ENCODE measurements around the gene PCNX2. TPM values are rescaled to one million over a fixed set of nuclear protein-coding genes. Genes with fewer than 3 reads are reported as not detected.

Gene PCNX2
- total and polyA plus RNA-seq, 2 experiments from 2014 or later = 5.0 to 13.7 TPM

- no peaks in the 10 kb centered on the region for H4K20me1 ChIP-seq (ENCODE audit: insufficient read depth)
- no peak overlapping the region for H3K4me3 ChIP-seq
- no peaks in the 10 kb centered on the region for H3F3A ChIP-seq (ENCODE audit: insufficient read depth)
- H3K4me1 ChIP-seq (ENCODE audit: insufficient read depth) = no peaks in the 10 kb centered on the region
- DNase-seq = no peak
- H3K79me2 ChIP-seq (ENCODE audit: insufficient read depth) = no peaks in the 10 kb centered on the region
- no peak for TF ChIP-seq EZH2 (IDR thresholded peaks at IDR 0.05; ENCODE audit: insufficient read depth, poor library complexity, severe bottlenecking)
- TF ChIP-seq EZH2phosphoT487 (IDR thresholded peaks at IDR 0.05; ENCODE audit: insufficient read depth, low read depth) = no peak
- H2AFZ ChIP-seq = no peak overlapping the region
- no peak overlapping the region for H3K4me2 ChIP-seq (ENCODE audit: unreplicated experiment)
- no peaks in the 10 kb centered on the region for H3K27me3 ChIP-seq (replicated peaks; ENCODE audit: insufficient read depth)
- H3K9ac ChIP-seq = no peak overlapping the region
- no peaks in the 10 kb centered on the region for H3K36me3 ChIP-seq (ENCODE audit: low read depth)
- H3K9me2 ChIP-seq (ENCODE audit: insufficient read depth) = no peaks in the 10 kb centered on the region
- in situ Hi-C loops (cut with MboI) = no loop called here
- no peaks in the 10 kb centered on the region for H3K9me3 ChIP-seq (ENCODE audit: low read depth)
- no peak overlapping the region for H3K27ac ChIP-seq
- WGBS, 2 experiments (ENCODE audit: low coverage in 1 of 2, low lambda C conversion rate in 2 of 2, missing lambda C conversion rate in 2 of 2) = 97 to 98% methylated on average over 4 of the region's 4 CpGs
These were observed 255.0 kb downstream of the PCNX2 start for GRCh38 chr1:233040494-233040893.

DNA sequence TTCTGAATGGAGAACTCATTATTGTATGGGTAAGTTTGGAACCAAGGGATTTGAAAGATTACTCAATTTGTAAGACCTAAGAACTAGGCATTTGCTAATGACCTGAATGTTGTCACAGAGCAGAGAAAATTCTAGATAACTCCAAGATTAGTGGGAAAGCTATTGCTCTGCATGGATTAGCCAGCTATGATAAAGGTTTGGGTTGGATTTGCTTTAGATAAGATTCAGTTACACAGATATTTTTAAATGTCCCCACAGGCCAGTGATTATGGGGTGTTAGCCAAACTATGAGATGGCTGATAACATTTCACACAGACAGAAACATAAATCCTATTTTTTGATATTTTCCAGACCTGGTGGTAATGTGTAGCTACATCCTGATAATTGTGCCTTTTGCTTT is 256.9 kb downstream of the PCNX2 start:
- in situ Hi-C loops (cut with MboI) = no loop called here

DNA sequence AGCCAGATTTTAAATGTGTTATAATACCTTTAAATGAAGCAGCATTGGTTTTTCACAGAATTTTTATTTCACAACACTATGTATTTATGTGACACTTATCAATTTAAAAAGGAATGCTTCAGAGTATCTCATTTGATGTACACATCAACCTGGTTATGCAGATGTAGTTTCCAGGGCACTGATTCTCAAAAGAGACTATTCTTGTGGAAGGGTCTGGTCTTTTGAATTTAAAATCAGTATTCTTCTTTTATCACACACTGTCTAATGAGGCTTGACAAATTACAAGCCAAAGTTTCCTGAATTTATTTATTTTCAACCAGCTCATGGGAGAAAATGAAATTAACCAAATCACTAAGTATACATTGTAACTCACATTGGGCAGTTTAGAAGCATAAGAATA is 257.7 kb downstream of the PCNX2 start:
- Histone ChIP-seq H3K4me1 (ENCODE audit: insufficient read depth) (peaks cover 4% of the 10 kb centered on the region; the same call in 1 of the 2 replicates), H3K4me2 (ENCODE audit: unreplicated experiment) (no peak overlapping the region), H3K27me3 (replicated peaks; ENCODE audit: insufficient read depth) (no peaks in the 10 kb centered on the region), H3K4me3 (no peak overlapping the region), H3K36me3 (ENCODE audit: low read depth) (no peaks in the 10 kb centered on the region), H3K9ac (no peak overlapping the region), H3F3A (ENCODE audit: insufficient read depth) (no peaks in the 10 kb centered on the region), H3K9me2 (ENCODE audit: insufficient read depth) (no peaks in the 10 kb centered on the region), H2AFZ (no peak overlapping the region), H3K27ac (no peak overlapping the region), H4K20me1 (ENCODE audit: insufficient read depth) (no peaks in the 10 kb centered on the region), H3K79me2 (ENCODE audit: insufficient read depth) (no peaks in the 10 kb centered on the region), H3K9me3 (ENCODE audit: low read depth) (no peaks in the 10 kb centered on the region)
- in situ Hi-C loops (cut with MboI) = no loop called here
- no peak for TF ChIP-seq EZH2 (IDR thresholded peaks at IDR 0.05; ENCODE audit: insufficient read depth, poor library complexity, severe bottlenecking)
- TF ChIP-seq EZH2phosphoT487 (IDR thresholded peaks at IDR 0.05; ENCODE audit: insufficient read depth, low read depth) = no peak
- DNase-seq = no peak

More for the DNA sequence above, 256.9 kb downstream of the PCNX2 start:
- H2AFZ ChIP-seq = no peak overlapping the region
- H3K4me2 ChIP-seq (ENCODE audit: unreplicated experiment) = no peak overlapping the region
- peaks cover 2% of the 10 kb centered on the region; the same call in 1 of the 2 replicates for H3K4me1 ChIP-seq (ENCODE audit: insufficient read depth)
- no peak overlapping the region for H3K4me3 ChIP-seq
- TF ChIP-seq EZH2 (IDR thresholded peaks at IDR 0.05; ENCODE audit: insufficient read depth, poor library complexity, severe bottlenecking) = no peak
- no peak for TF ChIP-seq EZH2phosphoT487 (IDR thresholded peaks at IDR 0.05; ENCODE audit: insufficient read depth, low read depth)
- H3K36me3 ChIP-seq (ENCODE audit: low read depth) = no peaks in the 10 kb centered on the region
- no peaks in the 10 kb centered on the region for H4K20me1 ChIP-seq (ENCODE audit: insufficient read depth)
- H3K9ac ChIP-seq = no peak overlapping the region
- H3K9me3 ChIP-seq (ENCODE audit: low read depth) = no peaks in the 10 kb centered on the region
- H3K27me3 ChIP-seq (replicated peaks; ENCODE audit: insufficient read depth) = no peaks in the 10 kb centered on the region
- DNase-seq = no peak
- no peaks in the 10 kb centered on the region for H3F3A ChIP-seq (ENCODE audit: insufficient read depth)
- no peak overlapping the region for H3K27ac ChIP-seq
- H3K79me2 ChIP-seq (ENCODE audit: insufficient read depth) = no peaks in the 10 kb centered on the region
- H3K9me2 ChIP-seq (ENCODE audit: insufficient read depth) = no peaks in the 10 kb centered on the region

DNA sequence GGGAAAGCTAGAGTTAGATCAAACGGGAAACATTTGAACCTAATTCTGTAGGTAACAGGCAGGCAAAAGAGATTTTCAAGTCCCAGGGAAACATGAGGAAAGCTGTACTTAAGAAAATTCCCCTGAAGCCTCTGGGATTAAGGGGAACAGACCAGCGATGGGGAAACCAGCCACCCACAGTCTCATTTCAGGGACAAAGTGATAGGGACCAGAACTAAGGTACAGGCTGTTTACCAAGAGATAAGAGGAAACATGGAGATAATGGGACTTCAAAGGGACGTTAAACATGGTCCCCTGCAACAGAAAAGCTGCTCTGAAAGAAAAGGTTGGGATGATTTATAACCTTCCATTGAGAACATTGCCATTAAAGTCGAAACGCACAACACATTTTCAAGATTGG is 260.7 kb downstream of the PCNX2 start:
- WGBS, 2 experiments (ENCODE audit: low coverage in 1 of 2, low lambda C conversion rate in 2 of 2, missing lambda C conversion rate in 2 of 2) = 89 to 91% methylated on average over 5 of the region's 5 CpGs
- Histone ChIP-seq H3K27me3 (replicated peaks; ENCODE audit: insufficient read depth) (no peaks in the 10 kb centered on the region), H3K9me3 (ENCODE audit: low read depth) (no peaks in the 10 kb centered on the region)

DNA sequence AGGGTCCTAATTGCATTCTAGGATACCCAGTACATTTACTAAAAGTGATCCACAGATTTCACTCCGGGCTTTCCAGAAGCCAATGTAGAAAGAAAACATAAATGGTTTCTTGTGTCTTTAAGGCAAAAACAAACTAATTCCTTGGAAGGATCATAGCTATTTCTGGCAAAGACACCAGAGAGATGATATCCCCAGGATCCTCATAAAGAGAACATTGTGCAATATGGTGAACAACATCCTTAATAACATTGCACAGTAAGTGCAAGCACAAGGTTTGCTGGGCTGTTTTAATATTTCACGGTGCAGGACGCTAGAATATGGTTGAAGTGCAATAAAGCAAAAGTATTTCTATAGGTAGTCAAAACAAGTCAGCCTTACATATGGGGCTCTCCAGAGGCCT is 262.2 kb downstream of the PCNX2 start:
- peaks cover 4% of the 10 kb centered on the region; the same call in 1 of the 2 replicates for H3K4me1 ChIP-seq (ENCODE audit: insufficient read depth)
- H3K9me2 ChIP-seq (ENCODE audit: insufficient read depth) = no peaks in the 10 kb centered on the region
- no peaks in the 10 kb centered on the region for H3K36me3 ChIP-seq (ENCODE audit: low read depth)
- no peak overlapping the region for H2AFZ ChIP-seq
- H3K27me3 ChIP-seq (replicated peaks; ENCODE audit: insufficient read depth) = no peaks in the 10 kb centered on the region
- H3K9ac ChIP-seq = no peak overlapping the region
- H3K4me3 ChIP-seq = no peak overlapping the region
- H3K79me2 ChIP-seq (ENCODE audit: insufficient read depth) = no peaks in the 10 kb centered on the region
- in situ Hi-C loops (cut with MboI) = no loop called here
- no peaks in the 10 kb centered on the region for H3F3A ChIP-seq (ENCODE audit: insufficient read depth)
- H4K20me1 ChIP-seq (ENCODE audit: insufficient read depth) = no peaks in the 10 kb centered on the region
- no peak overlapping the region for H3K27ac ChIP-seq
- H3K9me3 ChIP-seq (ENCODE audit: low read depth) = no peaks in the 10 kb centered on the region
- no peak overlapping the region for H3K4me2 ChIP-seq (ENCODE audit: unreplicated experiment)
- WGBS, 2 experiments (ENCODE audit: low coverage in 1 of 2, low lambda C conversion rate in 2 of 2, missing lambda C conversion rate in 2 of 2) = 17 to 21% methylated on average over 3 of the region's 3 CpGs
- no peak for TF ChIP-seq EZH2phosphoT487 (IDR thresholded peaks at IDR 0.05; ENCODE audit: insufficient read depth, low read depth)
- TF ChIP-seq EZH2 (IDR thresholded peaks at IDR 0.05; ENCODE audit: insufficient read depth, poor library complexity, severe bottlenecking) = no peak
- peak; percentile 72 for DNase-seq

More for the DNA sequence above, 260.7 kb downstream of the PCNX2 start:
- no peaks in the 10 kb centered on the region for H3K79me2 ChIP-seq (ENCODE audit: insufficient read depth)
- H3K4me3 ChIP-seq = no peak overlapping the region
- H3K27ac ChIP-seq = no peak overlapping the region
- H3K9ac ChIP-seq = no peak overlapping the region
- H3F3A ChIP-seq (ENCODE audit: insufficient read depth) = no peaks in the 10 kb centered on the region
- TF ChIP-seq EZH2 (IDR thresholded peaks at IDR 0.05; ENCODE audit: insufficient read depth, poor library complexity, severe bottlenecking) (no peak), EZH2phosphoT487 (IDR thresholded peaks at IDR 0.05; ENCODE audit: insufficient read depth, low read depth) (no peak)
- peaks cover 4% of the 10 kb centered on the region; the same call in 1 of the 2 replicates for H3K4me1 ChIP-seq (ENCODE audit: insufficient read depth)
- no peak overlapping the region for H3K4me2 ChIP-seq (ENCODE audit: unreplicated experiment)
- in situ Hi-C loops (cut with MboI) = no loop called here
- no peaks in the 10 kb centered on the region for H4K20me1 ChIP-seq (ENCODE audit: insufficient read depth)
- no peaks in the 10 kb centered on the region for H3K9me2 ChIP-seq (ENCODE audit: insufficient read depth)
- no peaks in the 10 kb centered on the region for H3K36me3 ChIP-seq (ENCODE audit: low read depth)
- no peak for DNase-seq
- H2AFZ ChIP-seq = no peak overlapping the region

Data from GM23248 (cell line).